Thyroid gland (tissue), 4 donors: Measurements from ENCODE around the gene MRGPRG.

Source experiments
- CTCF ChIP-seq, 6 experiments: fragments of 200-600 bp in 3 of 6; fragments of 450-650 bp in 3 of 6; sonication (generic) in 3 of 6; IDR thresholded peaks; one replicate each; pipeline ENCODE4 v1.5.1; 2016 to 2019; ENCODE audit warnings: antibody characterized with exemption in 6 of 6, mild to moderate bottlenecking in 2 of 6, inconsistent platforms in 1 of 6, moderate library complexity in 1 of 6
- POLR2A ChIP-seq, 2 donors: fragments of 450-650 bp; IDR thresholded peaks; one replicate each; pipeline ENCODE4 v1.6.1; 2017; ENCODE audit warnings: antibody characterized with exemption in 2 of 2, mild to moderate bottlenecking in 2 of 2, moderate library complexity in 1 of 2

GRCh38 chr11:3197878-3198528 is 20.6 kb downstream of the MRGPRG start:
- TF ChIP-seq CTCF (IDR thresholded peaks at IDR 0.05) (no peak), POLR2A (IDR thresholded peaks at IDR 0.05) (no peak)
